ENCODE data around the gene MAPK4.
"Not testable (repeated sequence)": the region's sequence is repeated elsewhere in the genome, so short reads cannot be mapped to it uniquely, and the experiment has no call there.

MAPK4 gene

DNA sequence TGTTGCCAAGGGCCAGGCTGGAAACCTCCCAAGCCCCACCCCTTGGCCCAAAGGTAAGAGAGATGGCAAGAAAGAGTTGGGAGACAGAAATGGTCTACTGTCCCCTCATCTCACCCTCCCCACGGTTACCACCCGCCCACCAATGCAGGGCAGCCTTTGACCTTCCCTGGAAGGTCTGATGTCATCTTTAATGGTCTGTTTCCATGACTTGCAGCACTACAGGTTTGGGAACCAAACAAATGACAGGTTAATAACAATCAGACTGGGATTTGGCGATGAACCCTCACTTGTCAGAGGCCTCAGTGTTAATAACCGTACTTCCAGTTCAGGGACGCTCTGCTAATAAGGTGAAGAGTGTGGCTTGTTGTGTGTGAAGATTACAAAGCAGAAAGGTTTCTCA lies 189.5 kb downstream of the MAPK4 start:
- no peak overlapping the region for H3K4me3 ChIP-seq (ENCODE audit: low read depth, low read length)

DNA sequence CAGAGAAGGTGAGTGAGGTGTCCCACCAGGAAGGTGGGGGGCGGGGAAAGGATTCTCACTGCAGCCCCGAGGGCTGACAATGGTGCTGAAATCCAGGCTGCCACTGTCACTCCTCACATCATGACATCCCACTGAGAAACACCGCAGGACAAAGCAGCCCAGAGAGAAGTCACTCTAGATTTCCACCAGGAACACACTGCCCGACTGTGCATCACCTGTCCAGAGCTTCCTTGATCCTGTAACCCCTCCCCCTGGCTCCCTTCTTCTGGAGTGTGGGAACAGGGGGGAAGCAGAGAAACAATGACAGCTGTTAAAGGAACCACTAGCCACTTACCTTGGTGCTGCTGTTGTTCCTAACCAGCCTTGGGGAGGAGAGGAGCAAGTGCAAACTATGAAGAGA lies 190.1 kb downstream of the MAPK4 start:
- H3K4me3 ChIP-seq (ENCODE audit: low read depth, low read length), result no peak overlapping the region

DNA sequence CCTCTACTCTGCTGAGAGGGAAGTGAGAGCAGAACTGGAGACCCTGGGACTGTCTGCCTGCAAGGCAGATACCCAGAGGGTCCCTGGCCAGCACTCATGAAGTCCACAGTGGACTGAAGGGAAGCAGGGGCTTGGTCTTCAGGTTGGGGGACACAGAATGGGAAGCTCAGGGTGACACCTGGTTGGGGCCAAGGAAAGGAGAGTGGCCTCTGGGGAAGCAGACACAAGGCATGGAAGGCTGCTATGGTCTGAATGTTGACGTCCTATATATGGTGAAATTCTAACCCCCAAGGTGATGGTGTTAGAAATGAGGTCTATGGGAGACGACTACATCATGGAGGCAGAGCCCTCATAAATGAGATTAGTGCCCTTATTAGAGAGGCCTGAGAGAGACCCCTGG lies 190.7 kb downstream of the MAPK4 start:
- no peak overlapping the region for H3K4me3 ChIP-seq (ENCODE audit: low read depth, low read length)

DNA sequence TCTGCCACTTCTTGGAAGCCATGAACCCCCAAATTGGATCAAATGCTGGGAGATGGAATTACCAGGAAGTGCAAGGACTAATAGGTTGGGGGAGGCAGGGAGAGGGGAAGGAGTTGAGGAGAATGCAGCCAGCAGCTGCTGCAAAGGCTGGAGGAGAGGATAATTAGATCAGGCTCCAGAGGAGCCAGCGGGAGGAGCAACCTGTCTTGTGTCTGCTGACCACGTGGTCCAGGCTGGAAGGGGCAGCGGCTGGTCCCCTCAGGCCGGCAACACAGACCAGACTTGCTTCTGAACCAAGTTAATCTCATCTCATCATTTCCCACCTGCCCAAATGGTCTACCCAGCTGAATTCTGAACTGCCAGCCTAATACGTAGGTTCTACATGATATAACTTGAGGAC lies 191.6 kb downstream of the MAPK4 start:
- no peak overlapping the region for H3K4me3 ChIP-seq (ENCODE audit: low read depth, low read length)

DNA sequence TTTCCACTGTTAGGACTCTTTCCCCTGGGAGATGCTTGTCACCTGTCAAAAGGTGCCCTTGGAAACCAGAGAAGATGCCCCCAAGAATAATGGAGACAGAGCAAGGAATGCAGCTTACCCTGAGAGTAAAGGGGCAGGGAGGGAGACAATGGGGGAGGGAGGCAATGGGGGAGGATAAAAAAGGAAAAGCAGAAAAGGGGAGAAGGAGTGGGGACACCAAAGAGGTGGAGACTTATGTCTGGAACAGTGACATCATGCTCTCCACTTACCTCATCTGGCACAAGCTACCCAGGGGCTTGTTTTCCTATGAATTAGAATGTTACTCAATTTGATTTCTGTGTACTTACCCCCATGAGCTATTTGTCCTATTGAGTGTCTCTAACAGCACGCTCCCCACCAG lies 192.1 kb downstream of the MAPK4 start:
- no peak overlapping the region for H3K4me3 ChIP-seq (ENCODE audit: low read depth, low read length)

DNA sequence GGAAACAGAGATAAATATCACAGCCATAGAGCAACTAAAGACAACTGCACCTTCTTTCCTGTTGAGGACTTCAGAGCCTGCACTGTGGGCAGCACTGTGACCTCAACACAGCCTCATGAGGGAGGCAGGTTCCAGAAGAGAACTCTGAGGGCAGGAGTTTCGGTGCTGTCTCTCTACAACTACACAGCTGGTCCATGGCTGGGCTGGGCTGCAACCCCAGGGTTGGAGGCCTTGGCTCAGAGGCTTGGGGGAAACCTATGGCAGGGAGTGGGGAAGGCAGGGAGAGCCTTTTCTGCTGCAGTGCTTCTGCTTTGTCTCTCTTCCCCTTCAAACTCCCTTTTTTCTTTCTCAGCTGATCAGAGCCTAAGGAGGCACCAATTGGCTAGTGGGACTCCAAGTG lies 193.4 kb downstream of the MAPK4 start:
- no peak overlapping the region for H3K4me3 ChIP-seq (ENCODE audit: low read depth, low read length)

DNA sequence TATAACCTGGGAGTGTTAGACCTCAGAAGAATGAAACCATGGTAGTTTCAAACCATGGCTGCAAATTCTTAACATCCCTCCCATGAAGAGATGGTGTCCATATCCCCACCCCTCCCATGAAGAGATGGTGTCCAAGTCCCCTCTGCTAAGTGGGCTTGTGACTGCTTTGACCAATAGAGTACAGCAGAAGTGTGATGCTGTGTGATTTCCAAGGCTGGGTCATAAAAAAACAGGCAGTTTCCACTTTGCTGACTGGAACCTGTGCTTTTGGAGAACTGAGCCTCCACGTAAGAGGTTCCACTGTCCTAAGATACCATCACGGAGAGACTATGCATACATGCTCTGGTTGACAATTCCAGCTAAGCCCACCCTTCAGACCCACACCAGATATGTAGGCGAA lies 194.4 kb downstream of the MAPK4 start:
- no peak overlapping the region for H3K4me3 ChIP-seq (ENCODE audit: low read depth, low read length)

DNA sequence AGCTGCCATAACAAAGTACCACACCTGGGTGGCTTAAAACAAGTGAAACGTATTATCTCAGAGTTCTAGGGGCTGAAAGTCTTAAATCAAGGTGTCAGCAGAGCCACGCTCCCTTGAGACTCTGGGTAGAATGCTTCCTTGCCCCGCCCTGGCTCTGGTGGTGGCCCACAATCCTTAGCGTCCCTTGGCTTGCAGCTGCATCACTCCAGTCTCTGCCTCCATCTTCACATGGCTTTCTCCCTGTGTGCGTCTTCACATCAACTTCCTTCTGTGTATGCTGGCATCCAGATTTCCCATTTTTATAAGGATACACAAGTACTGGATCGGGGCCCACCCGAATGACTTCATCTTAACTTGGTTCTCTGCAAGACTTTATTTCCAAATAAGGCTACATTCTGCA lies 197.5 kb downstream of the MAPK4 start:
- no peak overlapping the region for H3K4me3 ChIP-seq (ENCODE audit: low read depth, low read length)

DNA sequence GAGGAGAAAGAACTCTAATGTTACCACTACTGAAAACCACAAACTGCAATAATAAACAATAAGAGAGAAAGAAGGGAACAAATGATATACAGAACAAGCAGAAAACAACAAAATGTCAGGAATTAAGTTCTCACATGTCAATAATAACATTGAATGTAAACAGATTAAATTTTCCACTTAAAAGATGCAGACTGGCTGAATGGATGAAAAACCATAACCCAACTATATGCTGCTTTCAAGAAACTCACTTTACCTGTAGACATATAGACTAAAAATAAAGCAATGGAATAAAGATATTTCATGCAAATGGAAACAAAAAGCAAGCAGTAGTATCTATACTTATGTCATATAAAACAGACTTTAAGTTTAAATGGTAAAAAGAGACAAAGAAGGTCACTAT lies 209.6 kb downstream of the MAPK4 start:
- H3K4me3 ChIP-seq (ENCODE audit: low read depth, low read length), result no peak overlapping the region

DNA sequence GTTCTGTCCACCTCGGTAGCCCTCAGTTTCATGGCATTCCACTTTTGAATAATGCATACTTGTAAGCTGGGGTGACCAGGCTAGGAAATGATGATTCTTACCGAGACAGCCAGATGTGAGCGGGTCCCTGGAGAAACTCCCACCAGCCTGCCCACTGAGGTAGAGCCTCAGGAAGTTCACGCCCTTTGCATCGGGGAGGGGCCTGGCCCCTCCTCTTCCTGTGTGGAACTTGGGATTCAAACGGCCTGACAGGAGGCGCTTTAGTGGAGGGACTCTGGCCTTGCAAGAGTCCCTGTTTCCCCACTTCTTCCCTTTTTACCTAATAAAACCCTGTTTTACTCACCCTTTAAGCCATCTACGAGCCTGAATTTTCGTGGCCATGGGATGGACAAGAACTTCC lies 215.3 kb downstream of the MAPK4 start:
- H3K4me3 ChIP-seq (ENCODE audit: low read depth, low read length), result no peak overlapping the region

DNA sequence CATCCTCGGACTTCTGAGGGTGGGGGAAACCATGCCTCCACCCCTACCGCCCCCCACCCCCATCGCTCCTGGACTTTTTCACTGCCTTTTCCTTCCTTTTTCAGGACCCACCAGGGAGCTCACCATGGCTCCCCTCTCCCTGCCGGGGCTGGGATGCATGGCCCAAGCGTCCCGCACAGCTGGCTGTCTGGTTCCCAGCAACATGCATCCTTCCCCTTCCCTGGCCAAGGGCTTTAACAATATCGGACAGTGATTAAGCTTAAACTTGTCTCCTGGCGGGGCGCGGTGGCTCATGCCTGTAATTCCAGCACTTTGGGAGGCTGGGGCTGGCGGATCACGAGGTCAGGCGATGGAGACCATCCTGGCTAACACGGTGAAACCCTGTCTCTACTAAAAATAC lies 215.8 kb downstream of the MAPK4 start:
- no peak overlapping the region for H3K4me3 ChIP-seq (ENCODE audit: low read depth, low read length)

DNA sequence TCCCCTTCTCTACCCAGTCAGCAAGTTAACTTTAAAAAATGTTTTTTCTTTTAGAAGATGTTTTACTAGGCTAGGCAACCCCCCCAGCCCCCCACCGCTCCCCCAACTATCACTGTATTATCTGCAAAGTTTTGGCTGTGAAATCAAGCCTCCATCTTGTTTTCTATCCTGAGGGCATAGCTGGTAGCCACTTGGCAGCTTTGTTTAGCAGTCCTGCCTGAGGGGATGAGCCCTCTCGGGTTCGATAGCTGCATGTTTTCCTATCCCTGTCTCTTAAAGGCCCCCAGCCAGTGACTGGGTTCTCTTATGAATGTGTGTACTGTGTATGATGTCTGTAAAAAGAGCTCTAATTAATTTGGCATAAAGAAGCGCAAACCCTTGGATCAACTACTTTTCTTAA lies 216.5 kb downstream of the MAPK4 start:
- no peak overlapping the region for H3K4me3 ChIP-seq (ENCODE audit: low read depth, low read length)

DNA sequence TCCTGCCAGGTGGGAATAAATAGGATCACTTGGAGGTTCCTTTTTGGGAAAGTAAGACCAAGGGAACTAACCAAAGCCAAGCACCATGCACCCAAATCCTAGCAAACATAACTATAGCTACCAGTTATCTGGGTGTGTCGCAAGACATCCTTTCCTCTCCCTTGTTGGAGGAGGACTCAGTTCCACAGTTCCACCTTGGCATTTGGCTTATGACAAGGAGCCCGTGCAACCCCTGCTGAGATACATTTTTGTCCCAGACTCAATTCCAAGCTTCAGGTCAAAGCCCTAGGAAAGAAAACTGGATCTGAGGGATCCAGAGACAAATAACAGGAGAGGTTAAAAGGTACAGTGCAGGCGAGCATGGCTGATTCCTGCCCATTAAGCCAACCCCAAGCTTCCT lies 219.1 kb downstream of the MAPK4 start:
- H3K4me3 ChIP-seq (ENCODE audit: low read depth, low read length), result not testable (repeated sequence)

Data from iPS-11a (cell line).